HL-60 (cell line): ENCODE data around the gene BPTF.
"Not testable (repeated sequence)": the region's sequence is repeated elsewhere in the genome, so short reads cannot be mapped to it uniquely, and the experiment has no call there.

Experiments
- DNase-seq, 2 experiments: peaks; one replicate each; pipeline ENCODE4 v3.0.0-alpha.2; 2010 to 2020; ENCODE audit warnings: low read depth in 1 of 2, low spot score in 1 of 2
- H3K27ac ChIP-seq: fragments of 250-450 bp; sonication (Bioruptor Pico); replicated peaks from 2 replicates; pipeline ENCODE4 v1.5.1; 2020; ENCODE audit warnings: mild to moderate bottlenecking, moderate library complexity
- H3K27me3 ChIP-seq: fragments of 250-450 bp; sonication (Bioruptor Pico); 2 replicates; pipeline ENCODE4 v1.5.1; 2021; ENCODE audit warnings: mild to moderate bottlenecking, moderate library complexity; ENCODE audit not compliant: insufficient read depth, poor library complexity, severe bottlenecking
- H3K4me3 ChIP-seq: replicated peaks from 2 replicates; pipeline ENCODE4 v1.5.1; 2011; ENCODE audit warnings: mild to moderate bottlenecking, control low read depth, low read length; ENCODE audit not compliant: insufficient read depth
- GABPA ChIP-seq: IDR thresholded peaks from 2 replicates; pipeline ENCODE4 v1.6.1; 2012; ENCODE audit warnings: low read depth
- POLR2AphosphoS5 ChIP-seq: IDR thresholded peaks from 2 replicates; pipeline ENCODE4 v1.6.1; 2012; ENCODE audit warnings: low read depth
- SPI1 ChIP-seq: IDR thresholded peaks from 2 replicates; pipeline ENCODE4 v1.6.1; 2012; ENCODE audit warnings: low read depth, mild to moderate bottlenecking, borderline replicate concordance
- TF ChIP-seq, protein P1 (sequence below): IDR thresholded peaks from 2 replicates; pipeline ENCODE4 v1.6.1; 2012; ENCODE audit warnings: low read depth; ENCODE audit not compliant: insufficient replicate concordance
- TF ChIP-seq, protein P2 (sequence below): IDR thresholded peaks from one replicate; pipeline ENCODE4 v1.5.1; 2011; ENCODE audit warnings: low read length, control low read depth, inconsistent platforms; ENCODE audit not compliant: insufficient read depth

The BPTF gene

DNA sequence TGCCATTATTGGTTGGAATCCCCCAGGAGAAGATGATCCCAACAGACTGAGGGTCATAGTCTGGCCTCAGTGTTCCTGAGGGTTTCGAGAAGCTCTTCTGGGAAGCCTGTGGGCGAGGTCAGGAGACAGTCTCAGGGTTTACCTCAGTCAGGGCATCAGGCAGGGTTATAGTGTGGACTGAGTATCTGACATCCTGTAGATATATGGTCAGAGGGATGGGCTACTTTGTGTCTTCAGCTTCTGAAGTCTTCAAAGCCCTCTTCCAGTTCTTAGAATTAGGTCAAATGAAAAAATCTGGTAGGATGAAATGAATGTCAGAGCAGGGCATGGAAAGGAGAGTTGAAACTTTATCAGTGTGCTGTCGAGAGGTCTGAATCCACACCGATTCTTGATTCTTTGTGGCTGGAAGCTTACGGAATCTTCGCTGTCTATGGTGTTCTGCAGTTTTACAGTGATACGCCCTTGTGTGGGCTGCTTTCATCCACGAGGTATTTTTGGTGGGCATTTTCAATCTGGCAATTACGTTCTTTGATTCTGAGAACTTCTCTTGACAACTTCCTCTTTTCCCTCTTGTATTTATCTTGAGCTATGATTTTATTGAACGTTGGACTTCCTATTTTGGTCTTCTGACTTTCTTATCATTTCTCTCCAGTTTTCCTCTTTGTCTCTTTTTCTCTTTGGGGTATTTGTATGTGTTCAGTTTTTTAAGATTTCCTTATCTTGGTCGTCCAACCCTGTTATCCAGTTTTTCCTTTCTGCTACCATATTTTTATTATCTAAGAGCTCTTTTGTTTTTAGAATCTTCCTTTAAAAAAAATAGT lies 30.4 kb downstream of the BPTF start:
- Histone ChIP-seq H3K27ac (no peak overlapping the region), H3K27me3 (no peaks in the 10 kb centered on the region), H3K4me3 (no peak overlapping the region)
- peak; percentile 82 for TF ChIP-seq SPI1
- TF ChIP-seq POLR2AphosphoS5 = no peak
- no peak for DNase-seq

GRCh38 chr17:67856402-67856801 lies 31.1 kb downstream of the BPTF start:
- not testable (repeated sequence) for DNase-seq, H3K4me3 ChIP-seq, H3K27ac ChIP-seq, H3K27me3 ChIP-seq

DNA sequence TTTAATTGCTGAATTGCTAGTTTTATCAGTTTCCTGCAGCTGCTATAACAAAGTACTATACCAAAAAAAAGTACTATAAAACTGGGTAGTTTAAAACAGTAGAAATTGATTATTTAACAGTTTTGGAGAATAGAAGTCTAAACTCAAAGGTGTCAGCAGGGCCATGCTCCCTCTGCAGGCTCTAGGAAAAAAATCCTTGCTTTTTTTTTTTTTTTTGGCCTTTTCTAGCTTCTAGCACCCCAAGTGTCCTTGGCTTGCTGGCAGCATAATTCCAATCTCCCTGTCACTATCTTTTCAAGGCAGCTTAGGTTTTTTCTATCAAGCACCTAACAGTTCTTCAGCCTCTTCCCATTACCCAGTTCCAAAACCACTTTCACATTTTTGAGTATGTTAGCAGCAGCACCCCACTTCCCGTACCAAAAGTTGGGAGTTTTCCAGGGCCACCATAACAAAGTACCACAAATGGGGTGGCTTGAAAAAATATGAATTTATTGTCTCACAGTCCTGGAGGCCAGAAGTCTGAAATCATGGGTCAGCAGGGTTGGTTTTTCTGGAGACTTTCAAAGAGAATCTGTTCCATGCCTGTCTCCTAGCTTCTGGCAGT lies 37.4 kb downstream of the BPTF start:
- Histone ChIP-seq H3K27ac (no peak overlapping the region), H3K27me3 (no peaks in the 10 kb centered on the region), H3K4me3 (no peak overlapping the region)
- TF ChIP-seq, protein P1, sequence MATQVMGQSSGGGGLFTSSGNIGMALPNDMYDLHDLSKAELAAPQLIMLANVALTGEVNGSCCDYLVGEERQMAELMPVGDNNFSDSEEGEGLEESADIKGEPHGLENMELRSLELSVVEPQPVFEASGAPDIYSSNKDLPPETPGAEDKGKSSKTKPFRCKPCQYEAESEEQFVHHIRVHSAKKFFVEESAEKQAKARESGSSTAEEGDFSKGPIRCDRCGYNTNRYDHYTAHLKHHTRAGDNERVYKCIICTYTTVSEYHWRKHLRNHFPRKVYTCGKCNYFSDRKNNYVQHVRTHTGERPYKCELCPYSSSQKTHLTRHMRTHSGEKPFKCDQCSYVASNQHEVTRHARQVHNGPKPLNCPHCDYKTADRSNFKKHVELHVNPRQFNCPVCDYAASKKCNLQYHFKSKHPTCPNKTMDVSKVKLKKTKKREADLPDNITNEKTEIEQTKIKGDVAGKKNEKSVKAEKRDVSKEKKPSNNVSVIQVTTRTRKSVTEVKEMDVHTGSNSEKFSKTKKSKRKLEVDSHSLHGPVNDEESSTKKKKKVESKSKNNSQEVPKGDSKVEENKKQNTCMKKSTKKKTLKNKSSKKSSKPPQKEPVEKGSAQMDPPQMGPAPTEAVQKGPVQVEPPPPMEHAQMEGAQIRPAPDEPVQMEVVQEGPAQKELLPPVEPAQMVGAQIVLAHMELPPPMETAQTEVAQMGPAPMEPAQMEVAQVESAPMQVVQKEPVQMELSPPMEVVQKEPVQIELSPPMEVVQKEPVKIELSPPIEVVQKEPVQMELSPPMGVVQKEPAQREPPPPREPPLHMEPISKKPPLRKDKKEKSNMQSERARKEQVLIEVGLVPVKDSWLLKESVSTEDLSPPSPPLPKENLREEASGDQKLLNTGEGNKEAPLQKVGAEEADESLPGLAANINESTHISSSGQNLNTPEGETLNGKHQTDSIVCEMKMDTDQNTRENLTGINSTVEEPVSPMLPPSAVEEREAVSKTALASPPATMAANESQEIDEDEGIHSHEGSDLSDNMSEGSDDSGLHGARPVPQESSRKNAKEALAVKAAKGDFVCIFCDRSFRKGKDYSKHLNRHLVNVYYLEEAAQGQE = no peak
- TF ChIP-seq SPI1 = no peak
- TF ChIP-seq, protein P2, sequence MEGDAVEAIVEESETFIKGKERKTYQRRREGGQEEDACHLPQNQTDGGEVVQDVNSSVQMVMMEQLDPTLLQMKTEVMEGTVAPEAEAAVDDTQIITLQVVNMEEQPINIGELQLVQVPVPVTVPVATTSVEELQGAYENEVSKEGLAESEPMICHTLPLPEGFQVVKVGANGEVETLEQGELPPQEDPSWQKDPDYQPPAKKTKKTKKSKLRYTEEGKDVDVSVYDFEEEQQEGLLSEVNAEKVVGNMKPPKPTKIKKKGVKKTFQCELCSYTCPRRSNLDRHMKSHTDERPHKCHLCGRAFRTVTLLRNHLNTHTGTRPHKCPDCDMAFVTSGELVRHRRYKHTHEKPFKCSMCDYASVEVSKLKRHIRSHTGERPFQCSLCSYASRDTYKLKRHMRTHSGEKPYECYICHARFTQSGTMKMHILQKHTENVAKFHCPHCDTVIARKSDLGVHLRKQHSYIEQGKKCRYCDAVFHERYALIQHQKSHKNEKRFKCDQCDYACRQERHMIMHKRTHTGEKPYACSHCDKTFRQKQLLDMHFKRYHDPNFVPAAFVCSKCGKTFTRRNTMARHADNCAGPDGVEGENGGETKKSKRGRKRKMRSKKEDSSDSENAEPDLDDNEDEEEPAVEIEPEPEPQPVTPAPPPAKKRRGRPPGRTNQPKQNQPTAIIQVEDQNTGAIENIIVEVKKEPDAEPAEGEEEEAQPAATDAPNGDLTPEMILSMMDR = no peak
- TF ChIP-seq POLR2AphosphoS5 = no peak
- no peak for TF ChIP-seq GABPA
- no peak for DNase-seq

DNA sequence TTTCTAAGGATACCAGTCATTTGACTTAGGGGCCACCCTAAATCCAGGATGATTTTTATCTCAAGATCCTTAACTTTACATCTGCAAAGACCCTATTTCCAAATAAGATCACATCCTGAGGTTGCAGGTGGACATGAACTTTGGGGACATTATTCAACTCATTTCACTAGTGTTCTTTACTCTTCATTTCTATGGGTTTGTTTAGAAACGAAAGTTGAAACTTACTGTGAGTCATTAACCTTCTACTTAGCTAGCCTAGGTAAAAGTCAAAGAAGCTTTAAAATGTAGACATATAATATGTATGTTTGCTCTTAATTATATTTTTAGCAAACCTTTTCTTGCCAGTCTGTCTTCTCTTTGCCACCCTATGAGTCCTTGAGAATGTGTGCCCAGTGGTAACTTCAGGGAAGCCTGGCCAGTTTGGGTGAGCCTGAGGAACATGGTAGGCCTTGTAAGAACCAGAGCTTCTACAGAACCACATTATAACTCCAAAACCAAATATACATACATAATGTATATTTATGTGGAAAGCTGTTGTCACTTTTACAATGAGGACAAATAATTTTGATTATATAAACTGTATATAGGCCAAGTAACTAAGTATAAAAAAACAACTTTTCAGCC lies 38.4 kb downstream of the BPTF start:
- Histone ChIP-seq H3K27ac (no peak overlapping the region), H3K4me3 (no peak overlapping the region), H3K27me3 (no peaks in the 10 kb centered on the region)
- TF ChIP-seq, protein P1 = no peak
- no peak for TF ChIP-seq POLR2AphosphoS5
- TF ChIP-seq, protein P2 = no peak
- no peak for TF ChIP-seq SPI1
- no peak for TF ChIP-seq GABPA
- DNase-seq = no peak
